Cerebellar nuclear complex (tissue), 1 donor: Measurements from ENCODE around the gene LRRC75A.
"Not testable (repeated sequence)": the region's sequence is repeated elsewhere in the genome, so short reads cannot be mapped to it uniquely, and the experiment has no call there.

Source experiments
- DNase-seq, 2 experiments: peaks; one replicate each; lab custom pipeline; 2025; lab: John Stamatoyannopoulos, UW

LRRC75A gene

DNA sequence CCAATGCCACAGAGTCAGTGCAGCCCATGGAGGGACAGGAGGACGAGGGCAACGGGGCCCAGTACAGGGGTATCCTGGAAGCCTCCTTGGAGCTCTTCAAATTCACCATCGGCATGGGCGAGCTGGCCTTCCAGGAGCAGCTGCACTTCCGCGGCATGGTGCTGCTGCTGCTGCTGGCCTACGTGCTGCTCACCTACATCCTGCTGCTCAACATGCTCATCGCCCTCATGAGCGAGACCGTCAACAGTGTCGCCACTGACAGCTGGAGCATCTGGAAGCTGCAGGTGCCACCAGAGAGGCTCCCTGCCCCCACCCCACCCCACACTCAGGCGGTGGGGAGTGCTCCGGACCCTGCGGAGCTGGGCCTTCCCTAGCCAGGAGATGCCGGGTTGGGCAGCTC lies 60.0 kb downstream of the LRRC75A start:
- DNase-seq: no peak

DNA sequence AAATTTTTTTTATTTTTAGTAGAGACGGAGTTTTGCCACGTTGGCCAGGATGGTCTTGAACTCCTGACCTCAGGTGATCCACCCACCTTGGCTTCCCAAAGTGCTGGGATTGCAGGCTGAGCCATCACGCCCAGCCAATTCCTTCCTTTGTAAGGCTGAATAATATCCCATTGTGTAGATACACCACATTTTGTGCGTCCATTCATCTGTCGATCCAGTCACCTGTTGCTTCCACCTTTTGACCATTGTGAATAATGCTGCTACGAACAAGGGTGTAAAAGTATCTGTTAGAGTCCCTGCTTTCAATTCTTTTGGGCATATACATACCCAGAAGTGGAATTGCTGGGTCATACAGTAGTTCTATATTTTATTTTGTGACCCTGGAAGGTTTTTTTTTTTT lies 61.3 kb downstream of the LRRC75A start:
- no peak for DNase-seq

DNA sequence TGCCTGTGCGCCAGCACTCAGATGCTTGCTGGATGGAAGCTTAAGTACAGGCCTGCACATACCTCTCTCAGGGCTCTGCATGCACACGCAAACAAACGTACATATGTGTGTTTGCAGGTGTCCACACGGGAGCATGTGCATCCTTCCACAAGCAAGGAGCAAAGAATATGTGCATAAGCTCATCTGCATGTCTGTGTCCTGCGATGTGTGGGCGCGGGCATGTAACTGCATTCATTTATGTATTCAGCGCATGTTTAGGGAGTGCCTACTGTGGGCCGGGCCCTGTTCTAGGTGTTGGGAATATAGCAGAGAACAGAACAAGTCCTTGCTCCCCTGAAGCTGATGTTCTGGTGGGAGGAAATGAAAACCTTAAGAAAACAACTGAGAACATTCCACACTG lies 62.9 kb downstream of the LRRC75A start:
- no peak for DNase-seq

DNA sequence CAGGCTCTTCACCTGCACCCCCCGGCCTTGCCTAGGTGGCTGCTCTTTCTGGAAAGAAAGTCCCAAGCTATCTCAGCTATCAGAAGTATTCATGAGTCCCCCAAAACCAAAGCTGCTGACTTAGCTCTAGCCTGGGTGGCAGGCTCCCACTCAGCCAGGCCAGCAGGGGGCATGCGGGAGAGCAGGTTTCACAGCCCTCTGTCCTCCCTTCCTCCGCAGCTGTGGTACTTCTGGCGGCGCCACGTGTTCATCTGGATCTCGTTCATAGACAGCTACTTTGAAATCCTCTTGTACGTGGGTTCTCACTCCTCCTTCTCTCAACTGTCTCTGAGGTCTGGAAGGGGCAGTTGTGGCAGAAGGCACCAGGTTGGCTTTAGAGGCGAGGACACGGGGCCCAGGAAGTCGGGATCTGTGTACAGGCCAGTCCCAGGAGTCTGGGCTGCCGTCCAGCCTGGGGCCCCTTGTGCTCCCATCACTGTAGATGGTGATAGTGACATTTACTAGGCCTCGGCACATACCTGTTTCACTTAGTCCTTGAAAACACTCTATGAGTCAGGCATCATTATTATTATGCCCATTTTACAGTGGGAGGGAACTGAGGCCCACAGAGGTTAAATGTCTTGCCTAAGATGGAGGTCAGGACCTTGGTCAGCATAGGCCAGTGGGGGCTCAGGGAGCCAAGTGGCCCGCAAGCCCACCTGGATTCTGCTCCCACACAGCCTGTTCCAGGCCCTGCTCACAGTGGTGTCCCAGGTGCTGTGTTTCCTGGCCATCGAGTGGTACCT lies 63.7 kb downstream of the LRRC75A start:
- no peak for DNase-seq

DNA sequence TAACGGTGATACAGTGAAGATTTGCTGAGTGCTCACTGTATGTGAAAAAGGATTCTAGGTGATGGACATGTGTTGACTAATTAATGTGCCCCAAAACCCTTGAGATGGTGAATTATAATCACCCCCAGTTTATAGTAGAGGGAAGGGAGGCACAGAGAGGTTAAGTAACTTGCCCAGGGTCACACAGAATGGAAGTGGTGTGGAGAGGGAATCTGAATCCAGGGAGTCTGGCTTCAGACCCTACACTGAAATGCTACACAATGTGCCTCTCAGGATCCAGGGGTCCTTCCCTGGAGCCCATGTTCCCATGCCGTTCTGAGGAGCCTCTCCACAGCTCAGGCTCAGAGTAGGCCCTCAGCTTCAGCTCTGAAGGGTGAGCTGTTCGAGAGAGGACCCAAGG lies 65.0 kb downstream of the LRRC75A start:
- no peak for DNase-seq

DNA sequence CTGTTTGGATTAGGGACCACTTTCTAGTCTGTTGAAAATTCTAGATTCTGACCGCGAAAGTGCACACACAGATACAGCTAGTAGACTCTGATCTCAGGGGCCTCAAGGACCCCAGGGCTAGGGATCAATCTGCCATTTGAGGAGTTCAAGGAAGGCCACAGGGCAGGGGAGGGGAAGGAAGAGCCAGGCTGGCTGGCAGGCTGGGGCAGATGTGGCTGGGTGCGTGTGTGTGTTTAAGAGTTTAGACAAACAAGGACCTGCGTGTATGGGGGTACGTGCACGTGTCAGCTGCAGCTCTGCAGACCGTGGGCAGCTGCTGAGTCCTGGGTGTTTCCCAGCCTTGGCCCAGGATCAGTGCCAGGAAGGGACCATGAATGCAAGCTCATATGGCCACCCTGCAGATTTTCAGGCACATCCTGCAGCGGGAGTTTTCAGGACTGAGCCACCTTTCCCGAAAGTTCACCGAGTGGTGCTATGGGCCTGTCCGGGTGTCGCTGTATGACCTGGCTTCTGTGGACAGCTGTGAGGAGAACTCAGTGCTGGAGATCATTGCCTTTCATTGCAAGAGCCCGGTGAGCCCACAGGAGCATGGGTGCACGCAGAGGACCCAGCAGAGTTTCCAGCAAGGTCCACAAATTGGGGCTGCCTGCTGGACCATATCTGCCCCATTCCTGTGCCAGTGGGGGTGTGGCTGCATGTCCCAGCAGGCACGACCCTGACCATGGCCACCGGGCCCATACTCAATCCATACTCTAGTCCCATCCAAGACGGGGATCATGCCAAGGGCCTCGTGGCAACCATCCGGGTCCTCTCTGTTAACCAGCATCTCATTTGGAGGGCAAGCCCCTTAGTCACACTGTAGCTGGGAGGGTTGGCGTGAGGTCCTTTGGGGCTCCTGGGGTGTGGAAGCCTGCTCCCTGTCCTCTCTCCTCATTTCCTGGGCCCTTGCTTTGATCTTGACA lies 66.0 kb downstream of the LRRC75A start:
- no peak for DNase-seq

DNA sequence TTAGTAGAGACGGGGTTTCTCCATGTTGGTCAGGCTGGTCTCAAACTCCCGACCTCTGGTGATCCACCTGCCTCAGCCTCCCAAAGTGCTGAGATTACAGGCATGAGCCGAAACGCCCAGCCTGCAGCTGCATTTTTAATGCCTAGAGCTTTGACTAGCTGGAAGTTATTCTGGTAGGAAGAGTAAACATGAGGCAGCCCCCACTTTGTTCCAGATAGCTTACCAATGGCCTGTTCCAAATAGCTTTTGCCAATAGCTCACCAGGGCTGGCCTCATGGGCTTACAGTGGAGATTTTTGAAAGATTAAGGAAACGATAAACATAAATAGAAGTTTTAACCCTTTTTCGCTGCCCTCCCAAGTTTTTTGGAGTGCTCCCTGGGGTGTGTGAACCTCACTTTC lies 66.8 kb downstream of the LRRC75A start:
- DNase-seq: no peak

DNA sequence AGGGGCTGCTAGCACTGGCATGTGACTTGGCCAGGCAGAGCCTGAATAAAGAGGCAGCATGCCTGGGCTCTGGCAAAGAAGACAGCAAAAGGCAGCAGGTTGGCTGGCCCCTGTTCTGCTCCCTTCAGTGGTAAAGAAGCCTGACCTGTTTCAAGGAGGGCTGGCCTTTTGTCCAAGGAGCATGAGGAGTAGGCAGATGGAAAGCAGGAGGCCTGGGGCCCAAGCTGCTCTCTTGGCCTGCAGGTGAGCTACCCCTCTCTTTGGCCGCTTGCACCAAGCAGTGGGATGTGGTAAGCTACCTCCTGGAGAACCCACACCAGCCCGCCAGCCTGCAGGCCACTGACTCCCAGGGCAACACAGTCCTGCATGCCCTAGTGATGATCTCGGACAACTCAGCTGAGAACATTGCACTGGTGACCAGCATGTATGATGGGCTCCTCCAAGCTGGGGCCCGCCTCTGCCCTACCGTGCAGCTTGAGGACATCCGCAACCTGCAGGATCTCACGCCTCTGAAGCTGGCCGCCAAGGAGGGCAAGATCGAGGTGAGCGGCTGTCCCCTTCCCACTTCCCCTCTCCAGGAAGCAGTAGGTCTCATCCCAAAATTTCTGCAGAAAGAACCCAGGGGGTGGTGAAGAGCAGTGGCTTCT lies 68.6 kb downstream of the LRRC75A start:
- peak; percentile 65 to 73 for DNase-seq

DNA sequence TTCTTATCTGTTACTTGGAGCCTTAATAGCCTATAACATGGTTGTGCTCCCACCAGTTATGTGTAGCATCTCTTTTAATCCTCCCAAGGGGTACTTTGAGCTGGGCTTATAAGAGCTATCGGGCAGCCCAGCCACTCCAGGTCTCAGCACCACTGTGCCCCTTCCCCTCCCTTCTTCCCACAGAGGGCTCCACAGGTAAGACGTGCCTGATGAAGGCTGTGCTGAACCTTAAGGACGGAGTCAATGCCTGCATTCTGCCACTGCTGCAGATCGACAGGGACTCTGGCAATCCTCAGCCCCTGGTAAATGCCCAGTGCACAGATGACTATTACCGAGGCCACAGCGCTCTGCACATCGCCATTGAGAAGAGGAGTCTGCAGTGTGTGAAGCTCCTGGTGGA lies 69.6 kb downstream of the LRRC75A start:
- DNase-seq: no peak

DNA sequence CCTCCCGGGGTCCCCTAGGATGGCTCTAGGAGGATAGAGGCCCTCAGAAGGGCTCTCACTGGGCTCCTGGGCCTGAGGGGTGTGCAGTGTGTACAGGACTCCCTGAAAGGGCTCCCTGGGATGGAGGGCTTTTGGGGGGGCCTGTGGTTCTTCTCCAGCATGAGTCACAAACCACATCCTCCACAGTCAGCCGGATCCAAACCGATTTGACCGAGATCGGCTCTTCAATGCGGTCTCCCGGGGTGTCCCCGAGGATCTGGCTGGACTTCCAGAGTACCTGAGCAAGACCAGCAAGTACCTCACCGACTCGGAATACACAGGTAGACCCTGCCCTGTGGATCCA lies 72.1 kb downstream of the LRRC75A start:
- no peak for DNase-seq

DNA sequence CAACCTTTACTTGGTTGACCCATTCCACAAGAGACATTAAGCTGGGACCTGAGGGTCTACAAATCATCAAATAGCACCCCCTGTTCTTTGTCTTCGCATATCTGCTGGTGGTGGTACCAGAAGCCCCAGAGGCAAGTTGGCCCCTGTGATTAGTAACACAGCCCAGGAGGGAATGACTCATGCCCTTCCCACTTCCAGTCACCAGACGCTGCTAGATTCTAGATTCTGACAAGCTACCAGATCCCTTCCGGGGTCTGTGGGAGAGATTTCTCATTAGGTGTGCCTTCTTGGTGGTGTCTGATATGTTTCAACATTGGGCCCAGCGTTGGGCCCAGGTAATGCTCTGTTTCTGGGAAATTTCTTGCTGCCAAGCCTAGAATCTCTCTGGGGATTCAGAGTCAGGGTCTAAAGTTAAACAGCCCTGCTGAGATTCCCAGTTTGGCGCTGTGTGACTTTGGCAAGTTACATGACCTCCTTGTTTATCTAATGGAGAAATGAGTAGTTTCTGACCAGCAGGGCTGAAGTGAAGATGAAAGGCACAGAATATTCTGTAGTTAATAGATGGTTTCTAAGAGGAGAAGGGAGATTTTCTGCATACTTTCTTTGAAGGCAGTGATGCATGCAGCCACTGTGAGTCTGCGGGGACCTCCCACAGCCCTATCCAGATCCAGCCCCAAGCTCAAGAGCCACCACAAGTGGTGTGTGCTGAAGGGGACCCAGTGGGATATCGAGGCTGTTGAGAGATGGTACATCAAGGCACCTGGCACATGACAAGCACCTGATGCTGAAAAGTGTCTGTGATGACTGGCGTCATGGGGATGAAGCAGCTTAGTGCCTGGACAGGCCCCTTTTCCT lies 72.7 kb downstream of the LRRC75A start:
- DNase-seq: no peak

DNA sequence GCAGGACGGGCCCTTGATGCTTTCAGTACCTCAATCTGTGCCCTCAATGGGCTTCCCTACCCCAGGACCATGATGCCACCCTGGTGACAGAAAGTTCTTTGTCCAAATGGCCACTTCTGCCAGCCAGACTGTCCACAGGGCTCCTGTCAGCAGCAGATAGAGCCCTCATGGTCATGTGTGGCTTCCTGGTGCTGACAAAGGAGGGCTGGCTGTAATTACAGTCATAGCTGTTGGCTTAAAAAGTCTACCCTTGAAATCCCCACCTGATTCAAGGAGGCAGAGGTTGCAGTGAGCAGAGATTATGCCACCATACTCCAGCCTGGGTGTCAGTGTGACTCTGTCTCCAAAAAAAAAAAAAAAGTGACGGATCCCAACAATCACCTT lies 73.3 kb downstream of the LRRC75A start:
- no peak for DNase-seq

DNA sequence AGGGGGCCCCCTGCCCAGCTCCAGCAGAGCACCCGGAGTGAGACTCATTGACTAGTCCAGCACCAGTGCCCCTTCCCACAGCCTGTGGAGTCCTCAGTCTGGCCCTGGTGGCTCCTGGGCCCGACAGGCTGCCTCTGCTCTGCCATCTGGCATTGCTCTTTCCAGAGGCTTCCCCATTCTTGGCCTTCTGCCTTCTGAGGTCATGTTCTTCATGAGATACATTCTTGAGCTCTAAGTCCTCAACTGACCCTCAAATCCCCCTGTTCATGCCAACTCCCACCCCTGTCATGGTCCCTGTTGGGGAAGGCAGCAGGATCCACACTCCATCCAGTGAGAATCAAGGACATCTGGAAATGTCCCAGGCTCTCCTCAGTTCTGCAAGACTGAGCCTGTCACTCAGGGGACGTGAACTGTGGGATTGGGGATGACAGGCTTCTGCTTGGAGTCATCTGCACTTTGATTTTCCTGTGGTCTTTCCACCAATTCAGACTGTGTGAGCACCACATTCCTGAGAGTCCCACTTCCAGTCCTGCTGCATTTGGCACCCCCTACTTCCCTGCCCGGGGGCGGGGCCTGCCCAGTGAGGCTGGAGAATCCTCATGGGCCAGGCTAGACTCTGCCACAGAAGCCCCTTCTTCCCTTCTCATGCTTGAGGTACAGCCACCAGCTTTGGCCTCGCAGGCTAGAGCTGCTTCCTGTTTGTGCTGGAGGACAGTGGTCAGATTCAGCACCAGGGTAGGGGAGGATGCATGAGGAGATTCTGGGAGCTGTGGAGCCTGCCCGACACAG lies 73.9 kb downstream of the LRRC75A start:
- DNase-seq: no peak

DNA sequence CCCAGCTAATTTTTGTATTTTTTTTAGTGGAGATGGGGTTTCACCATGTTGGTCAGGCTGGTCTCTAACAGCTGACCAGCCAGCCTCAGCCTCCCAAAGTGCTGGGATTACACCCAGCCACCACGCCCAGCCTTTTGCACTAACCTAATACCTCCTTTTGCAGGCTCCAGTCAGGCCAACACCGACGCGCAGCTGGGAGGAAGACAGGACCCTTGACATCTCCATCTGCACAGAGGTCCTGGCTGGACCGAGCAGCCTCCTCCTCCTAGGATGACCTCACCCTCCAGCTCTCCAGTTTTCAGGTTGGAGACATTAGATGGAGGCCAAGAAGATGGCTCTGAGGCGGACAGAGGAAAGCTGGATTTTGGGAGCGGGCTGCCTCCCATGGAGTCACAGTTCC lies 74.6 kb downstream of the LRRC75A start:
- DNase-seq: no peak

DNA sequence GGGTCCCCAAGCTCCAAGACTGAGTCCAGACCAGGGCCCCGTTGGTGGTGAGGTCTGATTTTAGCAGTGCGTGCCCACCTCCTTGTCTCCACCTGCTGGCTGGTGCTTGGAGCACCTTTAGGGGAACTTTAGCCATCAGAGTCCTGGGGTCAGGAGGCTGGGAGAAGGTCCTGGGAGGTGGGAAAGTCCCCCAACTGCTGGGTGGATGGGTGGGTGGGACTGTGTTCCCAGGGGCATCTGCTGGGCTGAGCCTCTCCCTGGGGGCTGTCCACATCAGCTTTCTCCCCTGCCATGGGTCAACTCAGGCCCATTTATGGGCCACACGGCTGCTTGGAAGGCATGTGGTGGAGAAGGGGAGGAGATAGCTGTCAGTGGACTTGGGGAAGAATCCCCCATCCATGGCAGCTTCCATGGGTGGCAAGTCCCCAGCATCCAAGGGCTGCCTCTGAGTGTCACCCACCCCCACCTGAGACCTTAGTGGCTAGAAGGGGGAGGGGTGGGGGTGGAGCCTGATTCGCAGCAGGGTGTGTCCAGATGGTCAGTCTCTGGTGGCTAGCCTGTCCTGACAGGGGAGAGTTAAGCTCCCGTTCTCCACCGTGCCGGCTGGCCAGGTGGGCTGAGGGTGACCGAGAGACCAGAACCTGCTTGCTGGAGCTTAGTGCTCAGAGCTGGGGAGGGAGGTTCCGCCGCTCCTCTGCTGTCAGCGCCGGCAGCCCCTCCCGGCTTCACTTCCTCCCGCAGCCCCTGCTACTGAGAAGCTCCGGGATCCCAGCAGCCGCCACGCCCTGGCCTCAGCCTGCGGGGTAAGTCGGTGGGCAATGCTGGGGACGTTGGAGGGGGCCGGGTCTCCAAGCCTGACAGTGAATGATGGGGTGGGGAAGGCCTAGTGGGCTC lies 76.7 kb downstream of the LRRC75A start, which contains the start of gene TRPV2:
Gene TRPV2 (plus strand): TSS at position 541 of the 894 bp plus-strand sequence. CDS start 2,098 bp downstream, outside the sequence.
- no peak for DNase-seq

DNA sequence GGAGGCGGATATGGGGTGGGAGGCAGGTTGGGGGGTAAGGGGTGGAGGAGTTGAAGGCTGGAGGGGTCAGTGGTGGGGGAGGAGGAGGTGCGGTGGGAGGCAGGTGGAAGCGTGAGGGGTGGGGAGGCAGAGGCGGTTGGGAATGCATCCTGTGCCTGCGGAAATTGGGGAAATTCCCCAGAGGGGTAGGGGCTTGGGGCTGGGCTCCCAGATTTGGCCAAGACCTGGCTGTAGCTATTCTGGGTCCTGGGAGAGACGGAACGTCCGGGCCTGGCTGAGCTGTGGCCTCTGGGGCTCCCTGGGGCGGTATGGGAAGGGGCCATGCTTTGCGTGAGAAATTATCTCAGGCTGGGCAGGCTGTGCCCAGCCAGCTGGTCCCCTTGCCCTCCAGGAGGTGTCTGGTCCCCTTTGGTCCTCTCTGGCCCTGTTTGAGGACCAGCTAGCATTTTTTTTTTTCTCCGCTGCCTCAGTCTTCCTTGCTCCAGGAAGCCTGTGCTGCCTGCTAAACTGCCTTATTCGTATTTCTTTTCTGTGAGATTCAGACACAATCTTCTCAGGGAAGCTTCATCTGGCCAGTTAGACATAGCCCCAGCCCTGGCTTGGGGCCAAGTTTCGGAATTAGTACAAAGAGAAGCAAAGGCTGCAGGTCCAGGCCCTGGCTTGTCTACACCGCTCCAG lies 83.9 kb downstream of the LRRC75A start:
- DNase-seq: peak in 1 of 2 experiments; percentile 15

DNA sequence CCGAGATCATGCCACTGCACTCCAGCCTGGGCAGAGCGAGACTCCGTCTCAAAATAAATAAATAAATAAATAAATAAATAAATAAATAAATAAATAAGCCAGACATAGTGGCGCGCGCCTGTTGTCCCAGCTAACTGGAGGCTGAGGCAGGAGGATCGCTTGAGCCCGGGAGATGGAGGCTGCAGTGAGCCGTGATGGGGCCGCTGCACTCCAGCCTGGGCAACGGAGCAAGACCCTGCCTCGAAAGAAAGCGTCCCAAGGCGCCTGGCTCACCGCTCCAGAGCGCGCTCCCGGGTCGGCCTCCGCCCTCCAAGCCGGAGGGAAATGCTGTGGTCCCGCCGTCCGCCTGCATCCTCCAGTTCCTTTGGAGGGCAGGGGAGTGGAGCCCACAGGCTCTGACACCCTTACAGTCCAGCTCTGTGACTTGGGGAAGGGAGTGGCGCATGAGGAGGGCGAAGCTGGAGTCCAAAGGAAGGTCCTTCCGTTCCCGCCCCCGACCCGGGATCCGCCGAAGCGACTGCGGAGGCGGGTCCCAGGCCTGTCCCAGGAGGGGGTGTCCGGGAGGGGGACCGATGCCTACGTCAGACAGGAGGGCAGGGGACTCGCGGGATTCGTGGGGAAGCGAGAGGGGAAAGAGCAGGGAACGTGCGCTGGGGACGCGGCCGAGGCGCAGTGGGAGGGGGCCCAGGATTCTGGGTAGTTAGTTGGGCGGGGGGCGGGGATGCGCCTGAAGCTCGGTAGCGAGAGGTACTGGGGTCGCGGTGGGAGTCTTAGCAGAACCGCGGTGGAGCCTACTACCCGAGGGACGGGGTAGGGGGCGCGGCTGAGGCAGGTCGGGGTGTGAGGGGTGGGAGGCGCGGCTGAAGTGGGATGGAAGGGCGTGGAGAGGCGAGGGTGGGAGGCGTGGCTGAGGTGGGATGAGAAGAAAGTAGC lies 85.0 kb downstream of the LRRC75A start:
- no peak for DNase-seq

DNA sequence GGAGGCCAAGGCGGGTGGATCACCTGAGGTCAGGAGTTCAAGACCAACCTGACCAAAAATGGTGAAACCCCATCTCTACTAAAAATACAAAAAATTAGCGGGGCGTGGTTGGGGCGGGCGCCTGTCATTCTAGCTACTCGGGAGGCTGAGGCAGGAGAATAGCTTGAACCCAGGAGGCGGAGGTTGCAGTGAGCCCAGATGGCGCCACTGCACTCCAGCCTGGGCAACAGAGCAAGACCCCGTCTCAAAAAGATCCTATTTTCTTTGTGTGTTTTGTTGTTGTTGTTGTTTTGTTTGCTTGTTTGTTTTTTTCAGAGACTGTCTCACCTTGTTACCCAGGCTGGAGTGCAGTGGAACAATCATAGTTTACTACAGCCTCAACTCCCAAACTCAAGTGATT lies 88.1 kb downstream of the LRRC75A start:
- not testable (repeated sequence) for DNase-seq
